DMS53 (cell line): ENCODE measurements around the gene KIF6.
"Not testable (repeated sequence)": the region's sequence is repeated elsewhere in the genome, so short reads cannot be mapped to it uniquely, and the experiment has no call there.

Experiments
- DNase-seq: peaks from one replicate; lab custom pipeline; 2025; lab: John Stamatoyannopoulos, UW

Gene KIF6

DNA sequence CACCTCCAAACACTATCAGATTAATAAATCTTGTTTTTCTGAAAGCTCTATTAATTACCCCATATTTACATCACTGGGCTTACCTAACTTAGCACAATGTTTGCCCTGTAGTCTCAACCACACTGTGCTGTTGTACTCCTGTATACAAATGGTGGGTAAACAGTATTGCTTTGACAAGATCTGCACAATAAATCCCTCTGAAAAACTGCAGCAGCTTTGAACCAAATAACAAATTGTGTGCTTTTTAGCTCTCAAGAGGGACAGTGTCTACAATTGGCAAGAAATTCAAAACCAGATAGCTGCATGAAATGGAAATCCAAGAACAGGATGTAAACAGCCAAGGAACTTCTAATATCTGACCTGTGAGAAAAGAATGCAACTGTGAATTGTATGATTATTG lies 10.4 kb downstream of the KIF6 start:
- peak; percentile 20 for DNase-seq

DNA sequence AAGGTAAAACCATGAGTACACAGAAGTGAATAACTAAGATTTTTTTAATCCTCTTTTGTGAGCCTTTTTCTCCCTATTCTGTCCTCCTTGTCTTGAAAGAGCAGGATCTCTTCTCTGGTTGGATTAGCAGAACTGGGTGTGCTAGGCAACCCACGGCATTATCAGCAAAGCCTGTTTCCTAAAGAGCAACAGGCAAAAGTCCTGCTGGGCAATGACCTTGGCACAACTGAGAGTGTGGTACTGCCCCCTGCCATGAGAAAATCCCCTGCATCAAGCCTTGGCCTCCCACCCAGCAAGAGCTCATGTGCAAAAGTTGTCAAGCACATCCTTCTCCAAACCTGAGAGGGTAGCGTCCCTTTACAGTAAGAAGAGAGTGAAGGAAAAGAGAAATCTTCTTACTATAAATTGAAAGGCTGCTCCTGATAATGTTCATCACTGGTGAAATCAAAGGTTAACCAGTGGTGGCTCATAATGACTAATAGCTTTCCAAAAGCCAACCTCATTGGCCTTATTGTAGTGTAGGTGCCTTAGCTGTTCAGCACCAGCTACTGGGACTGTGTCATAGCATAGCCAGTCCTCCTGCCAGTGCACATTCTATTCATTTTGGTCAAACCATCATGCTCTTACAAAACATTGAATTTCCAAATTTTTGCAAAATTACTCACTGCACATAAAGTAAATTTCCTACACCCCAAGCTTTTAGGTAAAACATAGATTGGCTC lies 17.1 kb downstream of the KIF6 start:
- no peak for DNase-seq

DNA sequence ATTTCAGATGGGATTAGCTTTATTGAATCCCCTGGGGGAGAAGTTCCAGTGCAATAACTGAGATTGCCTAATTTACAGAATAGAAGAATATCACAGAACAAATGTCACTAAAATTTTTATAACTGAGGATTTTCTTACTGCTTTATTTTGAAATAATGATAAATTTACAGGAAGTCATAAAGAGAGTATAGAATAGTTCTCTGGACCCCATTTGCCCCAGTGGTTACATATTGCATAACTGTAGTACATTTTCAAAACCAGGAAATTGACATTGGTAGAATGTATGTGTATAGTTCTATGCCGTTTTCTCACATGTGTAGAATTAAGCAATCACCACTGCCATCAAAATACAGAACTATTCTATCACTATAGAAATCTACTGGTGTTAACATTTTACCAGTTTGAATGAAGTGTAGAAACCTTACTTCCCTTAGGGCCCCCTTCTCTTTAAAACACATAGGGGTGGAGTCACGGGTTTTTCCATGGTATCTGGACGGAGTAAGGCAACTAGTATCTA lies 18.3 kb downstream of the KIF6 start:
- DNase-seq, result no peak

DNA sequence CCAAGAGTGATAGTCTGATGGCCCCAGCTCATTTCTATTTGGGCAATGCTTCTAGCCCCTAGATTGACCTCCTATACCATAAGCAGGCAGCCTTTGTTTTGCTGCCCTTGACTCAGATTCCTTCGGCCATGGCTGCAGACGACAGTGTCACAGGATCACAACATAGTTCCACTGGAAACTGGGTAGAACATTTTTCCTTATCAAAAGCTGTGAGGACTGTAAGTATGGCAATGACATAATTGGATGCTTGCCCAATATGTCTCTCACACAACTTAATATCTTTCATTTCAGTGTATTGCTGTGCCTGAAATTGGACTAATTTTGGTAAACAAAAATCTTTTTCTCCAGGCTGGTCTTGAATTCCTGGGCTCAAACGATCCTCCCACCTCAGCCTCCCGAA lies 22.9 kb downstream of the KIF6 start:
- DNase-seq, result no peak

DNA sequence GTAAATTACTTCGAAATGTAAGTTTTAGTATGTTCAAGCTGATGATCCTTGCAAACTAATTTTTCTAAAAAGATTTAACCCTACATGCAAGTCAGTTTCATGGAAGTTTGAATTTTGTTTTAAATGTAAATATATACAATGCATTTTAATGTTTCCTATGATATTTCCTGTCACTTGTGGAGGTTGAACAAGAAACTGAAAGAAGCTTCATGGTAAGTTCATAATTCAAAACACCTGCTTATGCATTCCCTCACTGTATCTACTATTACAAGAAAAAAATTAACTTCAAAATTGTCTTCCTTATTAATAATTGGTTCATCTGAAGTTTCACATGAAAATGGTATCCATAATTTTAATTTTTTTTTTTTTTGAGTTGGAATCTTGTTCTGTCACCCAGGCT lies 24.8 kb downstream of the KIF6 start:
- no peak for DNase-seq

DNA sequence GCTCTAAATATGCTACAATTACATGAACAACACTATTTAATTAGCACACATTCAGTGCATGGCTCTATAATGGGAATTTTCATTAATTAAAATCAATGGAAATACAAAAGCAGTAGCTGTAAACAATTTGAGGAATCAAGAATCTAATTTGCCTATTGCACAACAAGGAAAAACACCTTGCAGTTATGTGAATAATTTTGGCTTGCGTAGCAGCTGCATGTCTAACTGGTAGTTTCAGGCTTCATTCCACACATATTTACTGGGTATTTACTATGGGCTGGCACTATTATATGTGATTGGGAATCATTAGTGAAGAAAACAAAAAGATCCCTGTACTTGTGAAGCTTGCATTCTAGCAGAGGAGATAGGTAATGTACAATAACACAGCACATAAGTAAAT lies 26.4 kb downstream of the KIF6 start:
- no peak for DNase-seq

DNA sequence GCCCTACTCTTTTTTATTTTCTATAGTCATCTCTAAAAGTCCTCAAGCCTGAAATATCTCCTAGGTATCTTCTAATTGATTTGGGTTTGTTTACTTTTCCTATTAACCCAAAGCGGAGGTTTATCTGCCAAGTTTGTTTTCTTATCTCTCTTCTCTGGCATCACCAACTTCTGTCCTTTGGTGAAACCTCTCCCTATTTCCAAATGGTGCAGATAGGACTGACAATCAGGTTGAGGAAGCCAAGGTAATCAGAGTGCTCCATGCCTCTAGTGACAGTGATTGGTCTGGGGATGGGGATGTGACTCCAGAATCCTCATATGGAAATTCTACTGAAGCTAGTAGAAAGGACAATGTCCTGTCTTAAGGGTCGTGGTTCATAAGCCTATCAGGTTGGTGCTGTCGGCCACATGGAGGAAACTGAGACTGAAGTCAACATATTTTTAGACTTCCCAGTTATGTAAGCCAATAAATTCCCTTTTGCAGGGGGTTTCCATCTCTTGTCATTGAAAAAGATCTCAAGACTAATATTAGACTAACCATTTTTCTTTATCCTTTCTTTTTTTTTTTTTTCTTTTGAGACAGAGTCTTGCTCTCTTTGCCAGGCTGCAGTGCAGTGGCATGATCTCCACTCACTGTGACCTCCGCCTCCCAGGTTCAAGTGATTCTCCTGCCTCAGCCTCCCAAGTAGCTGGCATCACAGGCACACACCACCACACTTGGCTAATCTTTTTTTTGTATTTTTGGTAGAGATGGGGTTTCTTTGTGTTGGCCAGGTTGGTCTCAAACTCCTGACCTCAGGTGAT lies 28.0 kb downstream of the KIF6 start:
- DNase-seq, result no peak

DNA sequence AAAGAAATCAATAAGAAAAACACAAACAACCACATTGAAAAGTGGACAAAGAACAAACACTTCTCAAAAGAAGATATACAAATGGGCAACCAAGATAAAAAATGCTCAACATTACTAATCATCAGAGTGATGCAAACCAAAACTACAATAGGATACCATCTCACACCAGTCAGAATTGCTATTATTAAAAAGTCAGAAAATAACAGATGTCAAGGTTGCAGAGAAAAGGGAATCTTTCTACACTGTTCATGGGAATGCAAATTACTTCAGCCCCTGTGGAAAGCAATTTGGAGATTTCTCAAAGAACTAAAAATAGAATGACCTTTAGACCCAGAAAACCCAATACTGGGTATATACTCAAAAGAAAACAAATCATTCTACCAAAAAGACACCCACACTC lies 29.8 kb downstream of the KIF6 start:
- no peak for DNase-seq

DNA sequence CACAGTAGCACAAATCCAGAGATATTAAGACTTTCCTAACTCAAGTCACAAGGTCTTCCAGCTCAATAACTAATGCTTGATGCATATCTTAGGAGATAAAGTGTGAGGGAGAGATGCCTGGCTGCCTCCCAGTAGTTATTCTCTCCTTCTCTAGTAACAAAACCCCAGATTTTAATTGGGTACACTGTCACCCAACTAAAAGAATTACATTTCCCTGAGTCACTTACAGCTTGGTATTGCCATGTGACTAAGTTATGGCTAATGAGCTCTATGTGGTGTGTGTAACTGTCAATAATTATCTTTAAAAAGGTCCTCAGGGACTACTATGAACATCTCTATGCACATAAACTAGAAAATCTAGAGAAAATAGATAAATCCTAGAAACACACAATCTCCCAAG lies 32.0 kb downstream of the KIF6 start:
- DNase-seq, result no peak

DNA sequence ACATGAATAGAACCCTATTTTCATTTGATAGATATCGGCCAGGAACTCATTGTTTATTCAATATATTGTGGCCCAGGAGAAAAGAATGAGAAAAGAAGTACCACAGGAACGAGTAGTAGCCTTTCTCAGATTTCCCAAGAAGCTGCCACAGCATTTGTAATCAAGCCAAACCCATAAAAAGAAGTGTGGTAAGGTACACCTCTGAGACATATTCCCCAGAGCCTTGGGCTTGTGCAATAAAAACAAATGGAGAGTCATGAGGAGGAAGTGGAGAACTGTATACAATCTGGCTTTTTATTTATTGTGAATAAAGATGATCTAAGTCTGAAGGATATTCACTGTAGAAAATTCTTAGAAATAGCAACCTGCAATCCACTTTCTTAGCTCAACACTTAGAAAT lies 36.7 kb downstream of the KIF6 start:
- no peak for DNase-seq

DNA sequence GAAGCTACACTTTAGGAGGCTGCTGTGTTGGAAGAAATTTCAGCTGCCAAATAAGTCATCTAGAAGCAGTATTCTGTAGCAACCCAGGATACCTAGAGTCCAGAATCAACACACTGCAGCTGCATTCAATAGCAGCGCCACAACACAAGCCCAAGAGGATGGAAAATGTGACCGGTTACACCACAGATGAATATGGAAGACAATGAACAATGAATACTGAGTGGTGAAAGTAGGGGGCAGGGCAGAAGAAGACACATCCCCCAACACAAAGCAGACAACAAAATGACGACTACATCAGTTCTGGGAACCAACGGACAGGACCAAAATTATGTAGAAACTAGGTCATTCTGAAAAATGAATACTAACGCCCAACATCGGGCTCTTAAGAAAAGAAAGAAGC lies 38.2 kb downstream of the KIF6 start:
- DNase-seq, result no peak

DNA sequence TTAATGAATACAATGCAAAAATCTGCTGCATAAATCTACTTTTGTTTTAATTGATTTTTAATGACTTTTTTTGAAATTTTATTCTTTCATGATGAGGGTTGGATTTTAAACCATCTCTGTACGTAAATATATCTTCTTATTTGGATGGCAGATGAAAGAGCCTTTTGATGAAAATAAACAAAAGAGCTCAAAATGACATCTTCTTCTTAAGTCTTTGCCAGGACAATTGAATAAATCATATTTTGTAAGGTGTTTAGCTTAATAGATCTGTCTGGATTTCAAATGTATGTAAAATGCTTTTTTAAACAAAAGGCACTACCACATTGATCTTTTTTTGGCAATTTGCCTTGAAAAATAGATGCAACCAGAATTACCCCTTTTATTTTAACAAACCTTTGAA lies 39.3 kb downstream of the KIF6 start:
- no peak for DNase-seq

DNA sequence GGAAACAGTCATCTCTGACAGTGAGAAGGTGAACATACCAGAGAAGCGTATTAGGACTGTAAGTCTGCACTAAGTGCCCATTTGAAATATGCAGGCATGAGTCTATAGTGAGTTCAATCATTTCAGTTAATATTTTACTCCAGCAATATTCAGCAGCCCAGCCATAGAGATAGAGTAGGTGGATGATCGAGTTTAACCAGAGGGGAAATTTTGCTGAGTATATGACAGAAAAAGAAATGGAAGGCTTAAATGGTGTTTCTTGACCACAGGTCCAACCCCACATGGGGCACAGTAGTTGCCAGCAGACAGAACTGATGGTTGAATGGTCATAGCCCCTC lies 39.8 kb downstream of the KIF6 start:
- no peak for DNase-seq

DNA sequence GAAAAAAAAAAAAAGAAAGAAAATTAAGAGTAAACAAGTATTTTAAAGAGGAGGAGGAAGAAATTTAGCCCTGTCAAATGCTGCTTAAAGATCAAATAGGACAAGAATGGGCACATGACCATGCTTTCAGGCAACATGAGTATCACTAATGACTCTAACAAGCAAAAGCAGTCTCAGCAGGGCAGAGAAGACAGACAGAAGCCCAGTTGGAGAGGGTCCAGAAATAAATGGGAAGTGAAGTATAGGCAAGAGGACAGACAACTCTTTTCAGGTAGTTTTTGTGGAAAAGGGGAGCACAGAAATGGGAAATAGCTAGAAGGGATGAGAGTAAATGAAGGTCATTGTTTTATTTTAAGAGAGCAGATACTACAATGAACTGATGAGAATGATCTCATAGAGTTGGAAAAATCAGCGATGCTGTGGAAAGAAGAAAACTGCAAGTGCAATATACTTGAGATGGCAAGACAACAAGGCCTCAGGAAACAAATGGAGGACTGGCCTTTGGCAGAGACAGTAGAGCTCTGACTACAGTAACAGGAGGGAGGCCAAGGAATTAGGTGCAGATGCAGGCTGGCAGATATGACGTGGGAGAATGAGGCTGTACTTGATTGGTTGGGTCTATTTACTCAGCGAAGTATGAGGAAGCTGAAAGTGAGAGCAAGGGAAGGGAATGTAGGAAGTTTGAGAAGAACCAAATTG lies 40.3 kb downstream of the KIF6 start:
- no peak for DNase-seq

DNA sequence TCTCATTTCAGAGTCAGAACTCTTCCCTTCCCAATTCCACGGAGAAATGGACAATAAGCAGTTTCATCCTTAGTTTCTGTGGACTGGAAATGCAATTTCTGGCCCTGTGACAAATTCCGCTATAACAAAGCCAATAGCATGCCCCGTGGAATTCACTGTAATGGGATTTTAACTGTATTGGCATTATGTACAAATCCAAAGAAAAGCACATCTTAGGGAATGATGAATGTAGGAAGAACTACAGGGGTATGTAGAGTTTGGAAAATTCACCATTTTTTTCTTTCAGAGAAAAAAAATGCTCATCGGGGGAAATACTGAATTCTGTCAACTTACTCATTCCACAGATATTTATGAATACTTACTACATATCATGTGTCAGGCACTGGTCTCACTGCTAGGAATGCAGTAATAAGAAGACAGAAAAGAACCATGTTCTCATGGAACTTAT lies 43.5 kb downstream of the KIF6 start:
- DNase-seq, result no peak

DNA sequence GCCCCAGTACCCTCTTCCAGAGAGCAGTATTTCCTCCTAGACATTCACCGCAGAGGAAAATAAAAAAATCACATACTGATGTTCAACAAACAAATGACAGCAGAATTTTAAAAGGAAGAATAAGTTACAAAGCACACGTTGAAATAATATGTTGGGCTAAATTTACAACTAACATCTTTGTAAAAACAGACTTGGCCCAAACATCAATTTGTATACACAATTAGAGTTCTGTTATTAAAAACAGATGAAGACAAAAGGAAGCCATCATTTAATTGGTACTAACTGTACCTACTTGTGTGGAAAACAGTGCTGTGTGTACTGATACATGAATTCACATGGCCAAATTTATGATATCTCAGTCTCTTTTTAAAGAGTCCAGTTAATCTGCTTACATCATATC lies 46.3 kb downstream of the KIF6 start:
- no peak for DNase-seq

DNA sequence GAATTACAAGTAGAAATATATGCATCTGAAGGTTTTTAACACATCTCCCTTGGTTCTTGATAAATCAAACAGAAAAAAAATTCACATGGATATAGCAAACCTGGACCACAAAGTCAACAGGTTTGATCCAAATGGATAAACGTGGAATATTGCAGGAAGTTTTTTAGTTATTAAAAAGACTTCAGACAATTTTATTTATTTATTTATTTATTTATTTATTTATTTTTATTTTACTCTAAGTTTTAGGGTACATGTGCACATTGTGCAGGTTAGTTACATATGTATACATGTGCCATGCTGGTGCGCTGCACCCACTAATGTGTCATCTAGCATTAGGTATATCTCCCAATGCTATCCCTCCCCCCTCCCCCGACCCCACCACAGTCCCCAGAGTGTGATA lies 47.9 kb downstream of the KIF6 start:
- not testable (repeated sequence) for DNase-seq

DNA sequence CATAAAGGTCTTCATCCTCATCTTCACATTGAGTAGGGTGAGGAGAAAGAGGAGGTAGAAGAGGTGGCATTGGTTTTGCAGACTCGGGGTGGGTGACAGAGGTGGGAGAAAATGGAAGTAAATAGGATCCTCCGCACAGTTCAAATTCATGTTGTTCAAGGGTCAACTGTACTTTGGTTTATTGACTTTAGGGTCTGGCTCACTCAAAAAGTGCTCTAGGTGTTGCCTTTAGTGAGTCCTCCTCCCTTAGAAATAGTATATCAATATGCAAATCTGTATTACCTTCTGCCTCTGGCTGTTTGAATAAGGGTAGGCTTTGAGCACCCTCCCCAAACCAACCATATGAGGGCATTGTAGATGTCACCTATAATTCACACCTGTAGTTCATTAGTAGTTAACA lies 54.7 kb downstream of the KIF6 start:
- no peak for DNase-seq

DNA sequence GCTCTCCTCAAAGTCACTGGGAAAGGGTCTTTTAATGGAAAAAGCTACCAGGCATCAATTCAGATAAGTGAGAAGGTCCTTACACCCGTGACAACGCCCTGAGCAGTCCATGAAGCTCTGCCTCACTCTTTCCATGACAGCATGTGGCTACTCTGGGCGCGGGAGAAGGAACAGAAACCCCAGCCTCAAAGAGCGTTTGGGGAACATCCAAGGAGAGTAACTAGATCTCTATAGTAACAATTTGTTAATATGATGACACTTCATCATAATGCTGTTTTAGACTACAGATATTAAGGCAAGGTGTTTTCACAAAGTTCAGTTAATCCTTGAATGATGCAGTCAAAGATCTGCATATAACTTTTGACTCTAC lies 55.2 kb downstream of the KIF6 start:
- DNase-seq, result no peak

DNA sequence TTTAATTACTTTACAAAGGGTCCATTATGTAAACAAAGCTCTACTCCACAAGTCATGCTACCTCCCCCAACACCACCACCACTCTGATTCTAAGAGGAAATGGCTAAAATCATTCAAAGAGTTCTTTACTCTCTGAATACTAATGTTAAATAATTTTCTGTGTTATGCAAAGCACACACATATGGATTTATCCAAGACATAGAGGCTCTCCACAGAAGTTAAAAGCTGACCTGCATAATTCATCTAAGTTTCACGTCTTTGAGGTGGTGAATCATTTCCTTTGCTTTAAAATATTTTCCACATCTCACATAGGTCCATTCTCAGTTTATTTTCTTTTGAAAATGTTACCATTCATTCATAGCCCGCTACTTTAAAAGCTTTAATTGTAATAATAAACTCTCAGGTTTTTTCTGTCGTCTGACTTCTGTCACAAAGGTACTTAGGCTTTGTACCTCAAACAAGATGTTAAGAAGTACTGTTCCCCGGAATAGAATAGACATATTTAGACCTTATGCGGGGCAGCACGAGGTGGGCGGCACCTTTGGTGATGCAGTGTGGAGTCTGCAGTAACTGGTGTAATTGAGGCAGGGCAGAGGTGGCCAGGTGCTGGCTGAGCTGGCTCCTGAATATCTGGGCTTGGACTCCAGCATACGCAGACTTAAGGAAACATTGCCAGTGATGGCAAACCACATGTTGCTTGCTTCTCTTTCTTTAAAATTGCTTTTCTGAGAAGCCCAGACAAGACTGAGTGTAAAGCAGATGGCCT lies 55.8 kb downstream of the KIF6 start:
- DNase-seq, result no peak

DNA sequence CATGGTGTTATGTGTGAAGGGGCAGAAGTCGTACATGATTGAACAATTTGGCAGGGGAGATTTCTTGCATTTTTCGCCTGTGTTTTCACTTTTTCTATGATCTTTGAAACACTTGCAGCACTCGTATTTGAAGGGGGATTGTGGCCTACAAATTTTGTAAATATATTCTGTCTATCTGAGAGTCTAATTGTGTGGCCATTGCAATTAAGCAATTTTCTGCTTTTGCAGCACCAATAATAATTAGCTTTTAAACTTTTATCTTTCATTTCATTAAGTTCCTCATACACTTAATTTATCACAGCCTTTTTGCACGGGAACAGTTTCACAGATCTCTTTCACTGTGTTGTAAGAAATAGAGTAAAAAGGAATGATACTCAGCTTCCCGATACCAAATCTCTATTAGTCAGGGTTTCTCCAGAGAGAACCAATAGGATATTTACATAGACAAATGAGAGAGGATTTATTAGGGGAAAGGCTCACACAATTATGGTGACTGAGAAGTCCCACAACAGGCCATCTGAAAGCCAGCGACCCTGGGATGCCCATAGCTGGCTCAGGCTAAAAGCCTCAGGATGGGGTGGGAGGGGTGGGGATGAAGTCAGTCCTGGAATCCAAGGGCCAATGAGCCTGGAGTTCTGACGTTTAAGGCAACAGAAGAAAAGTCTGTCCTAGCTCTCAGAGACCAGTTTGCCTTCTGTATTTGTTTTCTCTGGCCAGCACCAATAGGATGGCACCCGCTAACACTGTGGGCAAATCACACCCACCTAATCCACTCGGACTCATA lies 58.3 kb downstream of the KIF6 start:
- DNase-seq, result no peak

DNA sequence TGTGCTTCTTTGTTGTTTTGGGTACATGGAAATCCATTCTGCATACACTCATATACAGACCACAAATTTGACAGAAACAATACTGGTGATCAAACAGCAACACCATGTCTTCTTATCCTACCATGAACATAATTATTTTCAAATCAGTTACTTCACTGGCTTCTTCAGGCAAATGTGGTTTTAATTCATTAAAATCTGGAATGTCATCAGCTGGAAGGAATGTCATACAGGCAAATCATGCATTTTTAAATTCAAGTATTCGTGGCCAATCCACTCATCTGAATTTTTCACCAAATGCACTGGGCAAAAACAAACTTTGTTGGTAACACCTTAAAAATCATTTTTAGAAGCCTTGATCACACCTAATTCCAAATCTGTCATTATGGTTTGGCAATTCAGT lies 59.3 kb downstream of the KIF6 start:
- no peak for DNase-seq
